H1 (cell line): ENCODE data around the gene KRT76. TPM values are rescaled to one million over a fixed set of nuclear protein-coding genes. Genes with fewer than 3 reads are reported as not detected.

Source experiments
- CTCF ChIA-PET: fragments of 300-600 bp; sonication (Branson Sonifier 250); formaldehyde crosslinking; loops from one replicate; lab custom pipeline; 2021; ENCODE audit not compliant: partially characterized antibody; lab: Charles Lee
- POLR2A ChIA-PET: fragments of 300-600 bp; sonication (Branson Sonifier 250); formaldehyde crosslinking; loops from one replicate; lab custom pipeline; 2021; ENCODE audit warnings: inconsistent platforms; ENCODE audit not compliant: partially characterized antibody; lab: Charles Lee
- DNase-seq, 2 experiments: peaks; one replicate each; pipeline versions ENCODE4 v3.0.0 to v3.0.0-alpha.2; 2010 to 2022; ENCODE audit warnings: low spot score in 2 of 2, low read depth in 1 of 2, mixed read lengths in 1 of 2
- FAIRE-seq: peaks from 2 replicates; lab custom pipeline; 2011; peaks lifted over from hg19 to GRCh38; lab: Jason Lieb, UNC
- H2AFZ ChIP-seq: 2 replicates; pipeline ENCODE4 v1.8.1; 2012; ENCODE audit warnings: low read length, inconsistent platforms
- H2AK5ac ChIP-seq: 2 replicates; pipeline ENCODE4 v1.6.1; 2013; ENCODE audit warnings: low read depth, low read length
- H2BK120ac ChIP-seq: replicated peaks from 2 replicates; pipeline ENCODE3; 2013; ENCODE audit warnings: low read depth, low read length, inconsistent platforms
- H2BK12ac ChIP-seq: 2 replicates; pipeline ENCODE4 v1.6.1; 2013; ENCODE audit warnings: low read depth, low read length
- H2BK15ac ChIP-seq: 2 replicates; pipeline ENCODE4 v1.6.1; 2013; ENCODE audit warnings: low read length
- H2BK20ac ChIP-seq: 2 replicates; pipeline ENCODE4 v1.6.1; 2013; ENCODE audit warnings: low read length
- H2BK5ac ChIP-seq: 2 replicates; pipeline ENCODE4 v1.6.1; 2013; ENCODE audit warnings: low read depth, low read length
- H3K14ac ChIP-seq: 2 replicates; pipeline ENCODE4 v1.6.1; 2013; ENCODE audit warnings: inconsistent platforms; ENCODE audit not compliant: insufficient read length
- H3K18ac ChIP-seq: 2 replicates; pipeline ENCODE4 v1.6.1; 2013; ENCODE audit warnings: low read length; ENCODE audit errors: extremely low read depth
- H3K23ac ChIP-seq: 2 replicates; pipeline ENCODE4 v1.6.1; 2013; ENCODE audit warnings: inconsistent platforms; ENCODE audit not compliant: insufficient read length
- H3K23me2 ChIP-seq: 2 replicates; pipeline ENCODE4 v1.6.1; 2013; ENCODE audit warnings: low read depth, low read length
- H3K27ac ChIP-seq: 2 replicates; pipeline ENCODE4 v1.6.1; 2011; ENCODE audit warnings: low read depth, low read length, inconsistent platforms
- H3K27me3 ChIP-seq, 4 experiments: replicated peaks in 1 of 4; 1 replicate in 1 of 4; 2 replicates in 3 of 4; pipeline versions ENCODE4 v1.6.1 to v1.8.1; 2011 to 2013; ENCODE audit warnings: low read length in 3 of 4, mild to moderate bottlenecking in 3 of 4, inconsistent platforms in 2 of 4, mixed read lengths in 2 of 4, moderate library complexity in 1 of 4; ENCODE audit not compliant: control insufficient read depth in 3 of 4, insufficient read depth in 3 of 4; ENCODE audit errors: extremely low read depth in 1 of 4
- H3K36me3 ChIP-seq, 4 experiments: 2 replicates each; pipeline versions ENCODE4 v1.6.1 to v1.8.1; 2011 to 2013; ENCODE audit warnings: mild to moderate bottlenecking in 4 of 4, low read length in 3 of 4, moderate library complexity in 2 of 4, control low read depth in 1 of 4, inconsistent platforms in 1 of 4; ENCODE audit not compliant: insufficient read depth in 4 of 4, control insufficient read depth in 2 of 4
- H3K4ac ChIP-seq: replicated peaks from 2 replicates; pipeline ENCODE3; 2013; ENCODE audit warnings: low read length, low read depth, mixed read lengths, inconsistent platforms; ENCODE audit not compliant: insufficient read length
- H3K4me1 ChIP-seq, 4 experiments: replicated peaks in 1 of 4; 1 replicate in 1 of 4; 2 replicates in 3 of 4; pipeline versions ENCODE4 v1.6.1 to v1.8.1; 2011 to 2013; ENCODE audit warnings: low read length in 3 of 4, inconsistent platforms in 2 of 4, mixed read lengths in 1 of 4; ENCODE audit not compliant: insufficient read depth in 4 of 4, control insufficient read depth in 3 of 4
- H3K4me2 ChIP-seq, 2 experiments: 2 replicates each; pipeline versions ENCODE4 v1.6.1 to v1.8.1; 2011 to 2013; ENCODE audit warnings: low read depth in 2 of 2, low read length in 2 of 2, control low read depth in 1 of 2, inconsistent platforms in 1 of 2, mild to moderate bottlenecking in 1 of 2; ENCODE audit not compliant: insufficient read depth in 1 of 2
- H3K4me3 ChIP-seq, 4 experiments: fragments of 200-600, 300-600 bp in 1 of 4; sonication (generic), shearing (Covaris generic), sonication (Bioruptor Twin) in 1 of 4; 2 replicates each; pipeline versions ENCODE4 v1.5.1 to v1.8.1; 2011 to 2016; ENCODE audit warnings: low read length in 4 of 4, low read depth in 3 of 4, control low read depth in 2 of 4, inconsistent platforms in 2 of 4, mild to moderate bottlenecking in 2 of 4, mixed read lengths in 1 of 4, moderate library complexity in 1 of 4; ENCODE audit not compliant: insufficient read depth in 2 of 4; ENCODE audit errors: extremely low read depth in 1 of 4
- H3K56ac ChIP-seq: replicated peaks from 2 replicates; pipeline ENCODE3; 2013; ENCODE audit warnings: low read depth, mild to moderate bottlenecking, mixed read lengths, low read length, inconsistent platforms; ENCODE audit not compliant: insufficient read length
- H3K79me1 ChIP-seq: 2 replicates; pipeline ENCODE4 v1.6.1; 2013; ENCODE audit warnings: low read depth, low read length, control low read depth
- H3K79me2 ChIP-seq, 2 experiments: 2 replicates each; pipeline versions ENCODE4 v1.6.1 to v1.8.1; 2012 to 2013; ENCODE audit warnings: low read length in 2 of 2, mild to moderate bottlenecking in 2 of 2, inconsistent platforms in 1 of 2; ENCODE audit not compliant: insufficient read depth in 2 of 2, control insufficient read depth in 1 of 2
- H3K9ac ChIP-seq, 4 experiments: replicated peaks in 1 of 4; 1 replicate in 1 of 4; 2 replicates in 3 of 4; pipeline versions ENCODE4 v1.6.1 to v1.8.1; 2011 to 2013; ENCODE audit warnings: low read depth in 3 of 4, low read length in 3 of 4, control low read depth in 2 of 4, mild to moderate bottlenecking in 2 of 4, moderate library complexity in 2 of 4, inconsistent platforms in 1 of 4; ENCODE audit errors: extremely low read depth in 1 of 4
- H3K9me3 ChIP-seq, 2 experiments: 2 replicates each; pipeline versions ENCODE4 v1.6.1 to v1.8.1; 2012 to 2013; ENCODE audit warnings: mild to moderate bottlenecking in 2 of 2, moderate library complexity in 2 of 2, control low read depth in 1 of 2, inconsistent platforms in 1 of 2, low read depth in 1 of 2, low read length in 1 of 2, mixed read lengths in 1 of 2; ENCODE audit not compliant: insufficient read depth in 2 of 2
- H4K20me1 ChIP-seq, 2 experiments: replicated peaks in 1 of 2; 2 replicates each; pipeline versions ENCODE3 to v1.8.1; 2011 to 2013; ENCODE audit warnings: inconsistent platforms in 2 of 2, low read length in 2 of 2, mild to moderate bottlenecking in 1 of 2; ENCODE audit not compliant: insufficient read depth in 2 of 2, control insufficient read depth in 1 of 2
- H4K5ac ChIP-seq: 2 replicates; pipeline ENCODE4 v1.6.1; 2013; ENCODE audit warnings: low read length, low read depth, mixed read lengths, inconsistent platforms; ENCODE audit not compliant: insufficient read length
- H4K8ac ChIP-seq: 2 replicates; pipeline ENCODE4 v1.8.0; 2013; ENCODE audit warnings: mild to moderate bottlenecking, moderate library complexity, low read length, inconsistent platforms; ENCODE audit not compliant: insufficient read depth; ENCODE audit errors: extremely low read depth
- H4K91ac ChIP-seq: replicated peaks from 2 replicates; pipeline ENCODE3; 2013; ENCODE audit warnings: low read length, mixed read lengths, inconsistent platforms; ENCODE audit not compliant: insufficient read length
- ASH2L ChIP-seq: fragments of 200-600, 300-600 bp; sonication (generic); IDR thresholded peaks from one replicate; pipeline ENCODE4 v1.7.1; 2017; ENCODE audit warnings: low read length
- CTCF ChIP-seq, 3 experiments: IDR thresholded peaks; 1 replicate in 2 of 3; 2 replicates in 1 of 3; pipeline versions ENCODE4 v1.5.1 to v1.6.1; 2011; ENCODE audit warnings: low read length in 3 of 3, mild to moderate bottlenecking in 3 of 3, inconsistent platforms in 2 of 3, low read depth in 1 of 3, moderate library complexity in 1 of 3; ENCODE audit not compliant: insufficient read depth in 1 of 3; ENCODE audit errors: control extremely low read depth in 1 of 3
- E2F6 ChIP-seq: IDR thresholded peaks from 2 replicates; pipeline ENCODE4 v1.6.1; 2012; ENCODE audit warnings: inconsistent platforms
- EZH2 ChIP-seq: fragments of 200-600 bp; sonication (generic); IDR thresholded peaks from 2 replicates; pipeline ENCODE4 v1.7.1; 2012; ENCODE audit warnings: low read depth, mild to moderate bottlenecking, moderate library complexity, low read length, inconsistent platforms; ENCODE audit not compliant: severe bottlenecking
- KDM1A ChIP-seq: fragments of 200-600, 300-600 bp; sonication (generic); IDR thresholded peaks from 2 replicates; pipeline ENCODE4 v1.7.1; 2016; ENCODE audit warnings: mild to moderate bottlenecking, low read length, borderline replicate concordance
- KDM5A ChIP-seq: fragments of 200-600 bp; IDR thresholded peaks from 2 replicates; pipeline ENCODE4 v1.7.1; 2012; ENCODE audit warnings: mild to moderate bottlenecking, low read length, inconsistent platforms, mixed read lengths
- RFX5 ChIP-seq: IDR thresholded peaks from 2 replicates; pipeline ENCODE4 v1.6.1; 2011; ENCODE audit warnings: low read depth, low read length, improper control_type of control experiment, borderline replicate concordance
- SAP30 ChIP-seq: fragments of 300-600 bp; sonication (generic); IDR thresholded peaks from 2 replicates; pipeline ENCODE4 v1.7.1; 2012; ENCODE audit warnings: low read length, moderate library complexity, mild to moderate bottlenecking, inconsistent platforms; ENCODE audit not compliant: insufficient read depth, insufficient replicate concordance
- SIRT6 ChIP-seq: IDR thresholded peaks from one replicate; pipeline ENCODE4 v1.7.1; 2012; ENCODE audit warnings: low read length, inconsistent platforms
- SP4 ChIP-seq: IDR thresholded peaks from 2 replicates; pipeline ENCODE4 v1.6.1; 2012; ENCODE audit warnings: low read length, inconsistent platforms
- WGBS, 2 experiments: shearing (Covaris generic) in 1 of 2; methylation state at CpG; one replicate each; pipeline versions ENCODE4 v1.1.6 to v1.1.7; 2013 to 2015; ENCODE audit warnings: low lambda C conversion rate in 2 of 2, mixed read lengths in 2 of 2, inconsistent platforms in 1 of 2, low coverage in 1 of 2, missing lambda C conversion rate in 1 of 2; ENCODE audit not compliant: insufficient replicate concordance in 2 of 2, insufficient coverage in 1 of 2, insufficient read length in 1 of 2; ENCODE audit errors: extremely low coverage in 1 of 2, missing lambda C conversion rate in 1 of 2; 5-methylcytosine and 5-hydroxymethylcytosine counted together
- polyA plus RNA-seq, 7 experiments: library from polyadenylated mRNA; depleted of rRNA in 3 of 7; stranded (reverse) in 5 of 7; unstranded in 2 of 7; fragments of >200 nt in 5 of 7; fragments of 200-250 nt in 2 of 7; gene quantifications; 1 replicate in 5 of 7; 2 replicates in 1 of 7; 4 replicates in 1 of 7; pipeline versions ENCODE4 v1.2.1 to v1.2.3, GENCODE V29; 2011 to 2013; ENCODE audit warnings: missing spikeins in 2 of 7, mixed read lengths in 2 of 7
- total RNA-seq: library from RNA; stranded (reverse); fragmentation: NEBNext Ultra II Directional; extraction: Animal tissue kit (Norgen Biotek cat#: 25700); gene quantifications from 2 replicates; pipeline ENCODE4 v1.2.1, GENCODE V29; 2021

Gene KRT76
- total and polyA plus RNA-seq, 2 of the 8 experiments (the other 6 are each of a cell fraction or from before 2014, with no cell fraction given), result not detected

GRCh38 chr12:52788192-52788875 is 11.2 kb upstream of the KRT76 start:
- Histone ChIP-seq H3K23me2 (no peaks in the 10 kb centered on the region), H3K56ac (no peak overlapping the region), H4K5ac (no peak overlapping the region), H4K8ac (no peak overlapping the region), H3K4me1 (no peaks in the 10 kb centered on the region), H4K91ac (no peak overlapping the region), H3K36me3 (no peaks in the 10 kb centered on the region), H3K4ac (no peak overlapping the region), H3K9ac (no peak overlapping the region), H2BK12ac (no peak overlapping the region), H2BK15ac (no peak overlapping the region), H2BK20ac (no peak overlapping the region), H3K18ac (no peak overlapping the region), H3K27ac (no peak overlapping the region), H3K23ac (no peak overlapping the region), H3K79me2 (no peaks in the 10 kb centered on the region), H3K79me1 (no peaks in the 10 kb centered on the region), H2AFZ (no peak overlapping the region), H3K14ac (no peak overlapping the region), H4K20me1 (no peaks in the 10 kb centered on the region), H3K4me2 (no peak overlapping the region), H2AK5ac (no peak overlapping the region), H2BK120ac (no peak overlapping the region), H3K27me3 (no peaks in the 10 kb centered on the region), H3K9me3 (no peaks in the 10 kb centered on the region), H2BK5ac (no peak overlapping the region), H3K4me3 (no peak overlapping the region)
- ChIA-PET CTCF (interaction anchor here (1.0 to 2.2 kb wide), 8 partner anchors 8 to 193 kb away, joined by 3 to 6 read pairs (median 4); partner anchors contain the start of gene KRT76), POLR2A (interaction anchor here (1.1 kb wide), 1 partner anchor 14 kb away, joined by 3 read pairs; no protein-coding TSS in a partner anchor)
- no peak for DNase-seq
- TF ChIP-seq KDM1A (no peak), SP4 (no peak), SAP30 (no peak), SIRT6 (no peak), CTCF (IDR thresholded peaks at IDR 0.05; ENCODE audit: control extremely low read depth in 1 of 3, insufficient read depth in 1 of 3, low read depth in 1 of 3, low read length in 3 of 3) (no peak), EZH2 (no peak), KDM5A (no peak), ASH2L (no peak), RFX5 (no peak), E2F6 (no peak)
- WGBS, 2 experiments, result 87% methylated on average over 6 of the region's 6 CpGs; no CpG with 5 or more reads in 1 of the 2 experiments
- FAIRE-seq, result no peak
